Activated T-helper 9 cell treated with anti-CD3 and anti-CD28 coated beads, Interleukin-2, amount 50 U/mL, for 16 hours (primary cell): ENCODE results near the gene MAB21L4.
"Not testable (repeated sequence)": the region's sequence is repeated elsewhere in the genome, so short reads cannot be mapped to it uniquely, and the experiment has no call there.

Experiments
- DNase-seq: peaks from one replicate; pipeline ENCODE4 v3.0.0-alpha.2; 2020; ENCODE audit warnings: low read depth

The MAB21L4 gene

GRCh38 chr2:240857039-240858008 is 38.6 kb downstream of the MAB21L4 start:
- DNase-seq, result no peak

- no peak for DNase-seq
Measured at GRCh38 chr2:240856151-240856980, 39.6 kb downstream of the MAB21L4 start.

DNA sequence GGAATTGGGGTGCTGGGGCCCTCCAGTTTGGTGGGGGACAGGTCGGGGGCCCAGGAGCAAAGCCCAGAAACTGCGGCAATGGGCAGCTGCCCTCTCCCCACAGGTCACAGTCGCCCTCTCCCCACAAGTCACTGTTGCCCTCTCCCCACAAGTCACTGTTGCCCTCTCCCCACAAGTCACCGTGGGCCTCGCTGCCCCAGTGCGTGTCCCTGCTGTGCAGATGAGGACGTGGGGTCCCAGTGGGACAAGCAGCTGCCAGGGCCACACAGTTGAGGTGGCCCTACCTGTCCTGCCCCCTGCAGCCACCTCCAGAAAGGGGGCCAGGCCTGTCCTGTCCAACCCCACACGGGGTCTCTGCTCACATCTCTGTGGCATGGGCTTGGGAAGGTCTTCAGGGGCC is 40.3 kb downstream of the MAB21L4 start:
- DNase-seq, result no peak

- no peak for DNase-seq
Measured at GRCh38 chr2:240852671-240853314, 43.2 kb downstream of the MAB21L4 start.

GRCh38 chr2:240851078-240851991 is 44.6 kb downstream of the MAB21L4 start:
- peak; percentile 70 for DNase-seq

- DNase-seq, result no peak
Measured at GRCh38 chr2:240850756-240851077, 45.2 kb downstream of the MAB21L4 start.

GRCh38 chr2:240850026-240850425 is 45.9 kb downstream of the MAB21L4 start:
- DNase-seq, result no peak

GRCh38 chr2:240848900-240849680 is 46.9 kb downstream of the MAB21L4 start:
- DNase-seq, result no peak

- no peak for DNase-seq
Measured at GRCh38 chr2:240847817-240848216, 48.1 kb downstream of the MAB21L4 start.

DNA sequence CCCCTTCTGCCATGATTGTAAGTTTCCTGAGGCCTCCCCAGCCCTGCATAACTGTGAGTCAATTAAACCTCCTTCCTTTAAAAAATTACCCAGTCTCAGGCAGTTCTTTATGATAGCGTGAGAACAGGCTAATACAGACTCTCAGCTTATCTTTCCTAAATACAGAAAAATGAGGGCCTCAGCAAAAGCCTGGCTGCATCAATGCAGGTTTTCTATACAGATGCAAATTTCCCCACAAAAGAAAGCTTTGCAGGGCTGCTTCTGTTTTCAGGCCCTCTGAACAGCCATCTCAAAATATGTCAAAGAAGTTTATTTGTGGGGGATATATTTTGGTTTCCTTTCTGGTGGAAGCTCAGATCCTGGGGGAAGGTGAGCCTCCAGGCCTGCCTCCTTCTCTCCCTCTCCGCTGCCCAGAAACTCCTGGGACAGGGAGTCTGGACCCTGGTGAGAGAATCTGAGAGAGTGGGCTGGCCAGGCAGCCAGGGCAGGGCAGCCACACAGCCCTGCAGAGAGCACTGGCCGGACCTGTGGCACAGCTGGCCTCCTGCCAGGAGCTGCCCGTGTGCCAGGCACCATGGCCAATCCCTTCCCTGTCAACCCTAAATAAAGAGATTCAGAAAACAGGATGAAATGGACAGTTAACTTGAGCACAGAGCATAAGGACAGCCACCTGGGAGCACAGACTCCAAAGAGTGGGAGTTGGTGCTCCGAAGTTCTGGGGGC is 48.9 kb downstream of the MAB21L4 start:
- DNase-seq, result no peak

DNA sequence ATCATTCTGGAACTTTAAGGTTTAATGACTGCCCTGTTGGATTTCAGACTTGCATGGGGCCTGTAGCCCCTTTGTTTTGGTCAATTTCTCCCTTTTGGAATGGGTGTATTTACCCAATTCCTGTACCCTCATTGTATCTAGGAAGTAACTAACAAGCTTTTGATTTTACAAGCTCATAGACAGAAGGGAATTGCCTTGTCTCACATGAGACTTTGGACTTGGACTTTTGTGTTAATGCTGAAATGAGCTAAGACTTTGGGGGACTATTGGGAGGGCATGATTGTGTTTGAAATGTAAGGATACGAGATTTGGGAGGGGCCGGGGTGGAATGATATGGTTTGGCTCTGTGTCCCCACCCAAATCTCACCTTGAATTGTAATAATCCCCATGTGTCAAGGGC is 49.6 kb downstream of the MAB21L4 start:
- not testable (repeated sequence) for DNase-seq

GRCh38 chr2:240840435-240841060 is 55.4 kb downstream of the MAB21L4 start:
- DNase-seq, result no peak

- no peak for DNase-seq
Measured at GRCh38 chr2:240839152-240840143, 56.5 kb downstream of the MAB21L4 start.

GRCh38 chr2:240837621-240838020 is 58.3 kb downstream of the MAB21L4 start:
- no peak for DNase-seq

DNA sequence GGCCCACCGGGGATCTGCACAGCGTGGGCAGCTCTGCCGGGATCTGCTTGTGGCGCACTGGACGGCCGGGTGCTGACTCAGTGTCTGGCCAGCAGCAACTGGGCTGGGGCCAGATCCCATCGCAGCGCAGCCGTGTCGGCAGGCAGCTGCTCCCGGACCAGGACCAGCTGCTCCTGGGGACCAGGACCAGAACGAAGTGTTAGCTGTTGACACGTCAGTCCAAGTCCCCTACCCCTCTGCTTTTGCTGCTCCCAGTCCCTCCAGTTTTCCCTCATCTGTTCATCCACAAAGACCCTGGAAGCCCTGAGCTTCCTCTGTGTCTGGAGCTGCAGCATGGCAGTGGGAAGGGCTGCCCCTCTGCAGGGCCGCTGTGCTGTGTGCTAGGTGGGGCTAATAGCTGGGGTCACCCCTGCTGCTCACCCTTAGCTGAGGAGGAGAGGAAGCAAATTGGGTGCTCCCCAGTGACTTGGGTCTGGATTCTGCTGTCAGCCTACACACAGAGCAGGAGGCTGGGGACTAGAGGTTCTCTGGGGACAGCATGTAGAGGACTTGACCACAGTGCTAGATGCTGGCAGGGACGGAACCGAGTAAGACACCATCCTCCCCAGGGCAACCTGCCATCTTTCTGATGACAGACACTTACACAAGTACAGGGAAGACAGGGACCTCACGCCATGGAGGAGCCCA is 59.0 kb downstream of the MAB21L4 start:
- DNase-seq, result no peak
